Measurements from ENCODE around the gene CCDC154.
A peak's percentile ranks its signal among the peaks of the same experiment; 100 is the strongest.
"Not testable (repeated sequence)": the region's sequence is repeated elsewhere in the genome, so short reads cannot be mapped to it uniquely, and the experiment has no call there.

CCDC154 gene

GRCh38 chr16:1481906-1482835 is 37.8 kb upstream of the CCDC154 start:
- Mint-ChIP-seq H3K27me3 (no peaks in the 10 kb centered on the region), H3K27ac (no peak overlapping the region), H3K9me3 (no peaks in the 10 kb centered on the region), H3K4me1 (ENCODE audit: low read depth) (peaks cover 44% of the 10 kb centered on the region), H3K4me3 (no peak overlapping the region), H3K36me3 (ENCODE audit: low read depth) (no peaks in the 10 kb centered on the region)
- intact Hi-C loops (cut with micrococcal nuclease): no loop called here

- H3K36me3 Mint-ChIP-seq (ENCODE audit: low read depth); H3K4me3 Mint-ChIP-seq; intact Hi-C loops (cut with micrococcal nuclease); H3K27me3 Mint-ChIP-seq; H3K9me3 Mint-ChIP-seq: not testable (repeated sequence)
- Mint-ChIP-seq H3K27ac (peak overlapping the region; percentile 32), H3K4me1 (ENCODE audit: low read depth) (peaks cover 40% of the 10 kb centered on the region)
Measured at GRCh38 chr16:1478937-1479336, 34.6 kb upstream of the CCDC154 start.

GRCh38 chr16:1477033-1477432 is 32.7 kb upstream of the CCDC154 start:
- Mint-ChIP-seq H3K9me3 (no peaks in the 10 kb centered on the region), H3K27me3 (no peaks in the 10 kb centered on the region), H3K4me1 (ENCODE audit: low read depth) (peaks cover 33% of the 10 kb centered on the region), H3K36me3 (ENCODE audit: low read depth) (peaks cover 8% of the 10 kb centered on the region), H3K27ac (no peak overlapping the region), H3K4me3 (no peak overlapping the region)
- intact Hi-C loops (cut with micrococcal nuclease): no loop called here

GRCh38 chr16:1475552-1476114 is 31.3 kb upstream of the CCDC154 start:
- intact Hi-C loops (cut with micrococcal nuclease): loop anchor here (2.0 kb wide), 1 partner anchor 17 kb away; the partner anchor contains the start of gene TELO2
- peak overlapping the region; percentile 79 for H3K4me3 Mint-ChIP-seq
- peaks cover 14% of the 10 kb centered on the region for H3K36me3 Mint-ChIP-seq (ENCODE audit: low read depth)
- H3K27me3 Mint-ChIP-seq: no peaks in the 10 kb centered on the region
- H3K9me3 Mint-ChIP-seq: no peaks in the 10 kb centered on the region
- H3K4me1 Mint-ChIP-seq (ENCODE audit: low read depth): peaks cover 36% of the 10 kb centered on the region
- peak overlapping the region; percentile 93 for H3K27ac Mint-ChIP-seq

- intact Hi-C loops (cut with micrococcal nuclease): loop anchor here (2.0 kb wide), 1 partner anchor 18 kb away; the partner anchor contains the start of gene TELO2
- H3K27ac Mint-ChIP-seq: peak within 1 kb of the TSS; percentile 93
- peaks cover 14% of the 10 kb centered on the region for H3K36me3 Mint-ChIP-seq (ENCODE audit: low read depth)
- no peaks in the 10 kb centered on the region for H3K27me3 Mint-ChIP-seq
- H3K9me3 Mint-ChIP-seq: no peaks in the 10 kb centered on the region
- peak within 1 kb of the TSS; percentile 79 for H3K4me3 Mint-ChIP-seq
- peaks cover 40% of the 10 kb centered on the region for H3K4me1 Mint-ChIP-seq (ENCODE audit: low read depth)
Measured at GRCh38 chr16:1474796-1475551, 30.6 kb upstream of the CCDC154 start, which contains the start of gene CLCN7. Gene CLCN7 (minus strand): TSS chr16:1475028. CDS start chr16:1474974, 54 bp downstream.

GRCh38 chr16:1474082-1474795 is 29.9 kb upstream of the CCDC154 start:
- Mint-ChIP-seq H3K9me3 (no peaks in the 10 kb centered on the region), H3K4me1 (ENCODE audit: low read depth) (peaks cover 48% of the 10 kb centered on the region), H3K36me3 (ENCODE audit: low read depth) (peaks cover 14% of the 10 kb centered on the region), H3K27ac (peak overlapping the region; percentile 93), H3K27me3 (no peaks in the 10 kb centered on the region), H3K4me3 (peak overlapping the region; percentile 79)
- intact Hi-C loops (cut with micrococcal nuclease): loop anchor here (2.0 kb wide), 1 partner anchor 19 kb away; the partner anchor contains the start of gene TELO2

- no peaks in the 10 kb centered on the region for H3K9me3 Mint-ChIP-seq
- H3K27me3 Mint-ChIP-seq: no peaks in the 10 kb centered on the region
- H3K36me3 Mint-ChIP-seq (ENCODE audit: low read depth): peaks cover 22% of the 10 kb centered on the region
- intact Hi-C loops (cut with micrococcal nuclease): no loop called here
- peaks cover 57% of the 10 kb centered on the region for H3K4me1 Mint-ChIP-seq (ENCODE audit: low read depth)
- H3K27ac Mint-ChIP-seq: peak overlapping the region; percentile 93
- H3K4me3 Mint-ChIP-seq: peak overlapping the region; percentile 67
Measured at GRCh38 chr16:1472974-1473373, 28.6 kb upstream of the CCDC154 start.

GRCh38 chr16:1471569-1472194 is 27.3 kb upstream of the CCDC154 start:
- intact Hi-C loops (cut with micrococcal nuclease): no loop called here
- H3K9me3 Mint-ChIP-seq: no peaks in the 10 kb centered on the region
- H3K27me3 Mint-ChIP-seq: no peaks in the 10 kb centered on the region
- H3K4me1 Mint-ChIP-seq (ENCODE audit: low read depth): peaks cover 70% of the 10 kb centered on the region
- peak overlapping the region; percentile 93 for H3K27ac Mint-ChIP-seq
- H3K4me3 Mint-ChIP-seq: peak overlapping the region; percentile 84
- peaks cover 34% of the 10 kb centered on the region for H3K36me3 Mint-ChIP-seq (ENCODE audit: low read depth)

GRCh38 chr16:1470481-1471251 is 26.3 kb upstream of the CCDC154 start:
- H3K36me3 Mint-ChIP-seq (ENCODE audit: low read depth): peaks cover 45% of the 10 kb centered on the region
- peak overlapping the region; percentile 93 for H3K27ac Mint-ChIP-seq
- H3K9me3 Mint-ChIP-seq: no peaks in the 10 kb centered on the region
- H3K27me3 Mint-ChIP-seq: no peaks in the 10 kb centered on the region
- intact Hi-C loops (cut with micrococcal nuclease): no loop called here
- H3K4me1 Mint-ChIP-seq (ENCODE audit: low read depth): peaks cover 66% of the 10 kb centered on the region
- H3K4me3 Mint-ChIP-seq: peak overlapping the region; percentile 84

GRCh38 chr16:1469693-1470201 is 25.4 kb upstream of the CCDC154 start:
- Mint-ChIP-seq H3K4me3 (peak overlapping the region; percentile 84), H3K9me3 (no peaks in the 10 kb centered on the region), H3K4me1 (ENCODE audit: low read depth) (peaks cover 67% of the 10 kb centered on the region), H3K36me3 (ENCODE audit: low read depth) (peaks cover 54% of the 10 kb centered on the region), H3K27ac (peak overlapping the region; percentile 93), H3K27me3 (no peaks in the 10 kb centered on the region)
- intact Hi-C loops (cut with micrococcal nuclease): loop anchor here (2.0 kb wide), 1 partner anchor 49 kb away; the partner anchor contains the start of gene UQCC4

- Mint-ChIP-seq H3K36me3 (ENCODE audit: low read depth) (peaks cover 60% of the 10 kb centered on the region), H3K4me3 (peak overlapping the region; percentile 84), H3K27ac (peak overlapping the region; percentile 93), H3K4me1 (ENCODE audit: low read depth) (peaks cover 68% of the 10 kb centered on the region)
- H3K9me3 Mint-ChIP-seq, H3K27me3 Mint-ChIP-seq: not testable (repeated sequence)
- intact Hi-C loops (cut with micrococcal nuclease): loop anchor here (2.0 kb wide), 1 partner anchor 48 kb away; the partner anchor contains the start of gene UQCC4
Measured at GRCh38 chr16:1469141-1469540, 24.8 kb upstream of the CCDC154 start.

GRCh38 chr16:1468426-1468810 is 24.1 kb upstream of the CCDC154 start:
- peaks cover 68% of the 10 kb centered on the region for H3K4me1 Mint-ChIP-seq (ENCODE audit: low read depth)
- intact Hi-C loops (cut with micrococcal nuclease): loop anchor here (2.0 kb wide), 1 partner anchor 48 kb away; the partner anchor contains the start of gene UQCC4
- H3K27me3 Mint-ChIP-seq: no peaks in the 10 kb centered on the region
- H3K9me3 Mint-ChIP-seq: no peaks in the 10 kb centered on the region
- H3K36me3 Mint-ChIP-seq (ENCODE audit: low read depth): peaks cover 67% of the 10 kb centered on the region
- no peak overlapping the region for H3K4me3 Mint-ChIP-seq
- peak overlapping the region; percentile 93 for H3K27ac Mint-ChIP-seq
